GM19372 (cell line): ENCODE measurements around the gene FAM81A.
"Not testable (repeated sequence)": the region's sequence is repeated elsewhere in the genome, so short reads cannot be mapped to it uniquely, and the experiment has no call there.

Source experiments
- ATAC-seq: cut with Tn5 transposase; IDR thresholded peaks from one replicate; pipeline ENCODE4 v1.9.1; 2021; ENCODE audit warnings: mild to moderate bottlenecking, low read depth, moderate library complexity; ENCODE audit not compliant: unreplicated experiment

Gene FAM81A

DNA sequence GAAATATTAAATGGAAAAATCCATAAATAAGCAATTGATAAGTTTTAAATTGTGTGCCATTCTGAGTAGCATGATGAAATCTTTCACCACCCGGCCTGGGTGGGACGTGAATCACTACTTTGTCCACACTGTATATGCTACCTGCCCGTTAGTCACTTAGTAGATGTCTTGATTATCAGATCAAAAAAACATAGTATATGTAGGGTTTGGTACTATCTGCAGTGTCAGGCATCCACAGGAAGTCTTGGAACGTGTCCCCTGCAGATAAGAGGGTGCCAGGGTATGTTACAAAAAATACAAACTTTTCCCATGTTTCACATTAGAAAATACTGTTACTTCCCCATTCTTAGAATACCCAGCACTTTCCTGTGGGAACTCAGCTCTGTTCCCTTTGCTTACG is 35.2 kb downstream of the FAM81A start:
- ATAC-seq, result no peak

DNA sequence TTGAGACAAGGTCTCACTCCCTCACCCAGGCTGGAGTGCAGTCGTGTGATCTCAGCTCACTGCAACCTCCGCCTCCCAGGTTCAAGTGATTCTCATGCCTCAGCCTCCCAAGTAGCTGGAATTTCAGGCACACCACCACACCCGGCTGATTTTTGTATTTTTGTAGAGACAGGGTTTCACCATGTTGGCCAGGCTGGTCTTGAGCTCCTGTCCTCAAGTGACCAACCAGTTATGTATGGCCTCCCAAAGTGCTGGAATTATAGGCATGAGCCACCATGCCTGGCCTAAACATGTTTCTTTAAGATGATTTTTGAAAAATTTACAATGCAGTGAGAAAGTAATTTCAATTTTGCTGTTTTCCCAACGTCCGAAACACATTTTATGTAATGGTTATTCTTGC is 37.2 kb downstream of the FAM81A start:
- not testable (repeated sequence) for ATAC-seq

DNA sequence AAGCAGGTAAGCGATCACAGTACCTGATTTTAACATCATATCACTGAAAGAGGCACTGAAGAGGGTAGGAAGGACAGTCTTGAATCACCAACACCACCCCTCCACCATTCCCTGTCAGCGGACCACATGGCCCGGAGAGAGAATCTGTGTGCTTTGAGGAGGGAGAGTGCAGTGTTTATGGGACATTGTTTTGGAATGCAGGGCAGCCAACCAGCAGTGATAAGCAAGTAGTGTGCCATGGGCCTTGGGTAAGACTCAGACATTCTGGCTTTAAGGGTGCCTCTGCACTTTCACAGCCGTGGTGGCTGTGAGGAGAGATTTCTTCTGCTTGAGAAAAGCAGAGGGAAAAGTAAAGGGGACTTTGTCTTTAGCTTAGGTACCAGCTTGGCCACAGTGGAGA is 46.4 kb downstream of the FAM81A start:
- ATAC-seq, result no peak

DNA sequence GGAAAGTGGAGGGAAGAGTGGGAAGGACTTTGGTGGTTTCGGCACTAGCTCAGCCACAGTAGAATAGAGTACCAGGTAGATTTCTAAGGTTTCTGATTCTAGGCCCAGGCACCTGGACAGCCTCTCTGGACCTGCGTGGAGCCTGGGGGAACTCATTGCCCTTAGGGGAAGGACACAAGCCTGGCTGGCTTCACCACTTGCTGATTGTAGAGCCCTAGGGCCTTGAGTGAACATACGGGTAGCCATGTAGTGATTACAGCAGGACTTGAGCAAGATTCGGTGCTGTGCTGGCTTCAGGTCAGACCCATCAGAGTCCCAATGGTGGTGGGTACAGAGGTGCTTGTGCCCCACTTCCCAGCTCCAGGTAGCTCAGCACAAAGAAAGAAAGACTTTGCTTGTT is 47.0 kb downstream of the FAM81A start:
- no peak for ATAC-seq

DNA sequence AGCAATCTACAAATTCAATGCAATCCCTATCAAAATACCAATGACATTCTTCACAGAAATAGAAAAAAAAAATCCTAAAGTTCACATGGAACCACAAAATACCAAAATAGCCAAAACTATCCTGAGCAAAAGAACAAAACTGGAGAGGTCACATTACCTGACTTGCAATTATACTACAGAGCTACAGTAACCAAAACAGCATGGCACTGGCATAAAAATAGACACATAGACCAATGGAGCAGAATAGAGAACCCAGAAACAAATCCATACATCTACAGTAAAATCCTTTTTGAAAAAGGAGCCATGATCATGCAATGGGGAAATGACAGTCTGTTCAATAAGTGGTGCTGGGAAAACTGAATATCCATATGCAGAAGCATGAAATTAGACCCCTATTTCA is 51.5 kb downstream of the FAM81A start:
- ATAC-seq, result not testable (repeated sequence)

DNA sequence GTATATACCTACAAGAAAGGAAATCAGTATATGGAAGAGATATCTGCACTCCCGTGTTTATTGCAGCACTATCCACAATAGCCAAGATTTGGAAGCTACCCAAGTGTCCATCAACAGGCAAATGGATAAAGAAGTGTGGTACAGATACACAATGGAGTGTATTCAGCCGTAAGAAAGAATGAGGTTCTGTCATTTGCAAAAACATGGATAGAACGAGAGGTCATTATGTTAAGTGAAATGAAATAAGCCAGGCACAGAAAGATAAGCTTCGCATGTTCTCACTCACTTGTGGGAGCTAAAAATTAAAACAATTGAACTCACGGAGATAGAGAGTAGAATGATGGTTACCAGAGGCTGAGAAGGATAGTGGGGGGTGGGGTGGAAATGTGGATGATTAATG is 53.1 kb downstream of the FAM81A start:
- no peak for ATAC-seq

DNA sequence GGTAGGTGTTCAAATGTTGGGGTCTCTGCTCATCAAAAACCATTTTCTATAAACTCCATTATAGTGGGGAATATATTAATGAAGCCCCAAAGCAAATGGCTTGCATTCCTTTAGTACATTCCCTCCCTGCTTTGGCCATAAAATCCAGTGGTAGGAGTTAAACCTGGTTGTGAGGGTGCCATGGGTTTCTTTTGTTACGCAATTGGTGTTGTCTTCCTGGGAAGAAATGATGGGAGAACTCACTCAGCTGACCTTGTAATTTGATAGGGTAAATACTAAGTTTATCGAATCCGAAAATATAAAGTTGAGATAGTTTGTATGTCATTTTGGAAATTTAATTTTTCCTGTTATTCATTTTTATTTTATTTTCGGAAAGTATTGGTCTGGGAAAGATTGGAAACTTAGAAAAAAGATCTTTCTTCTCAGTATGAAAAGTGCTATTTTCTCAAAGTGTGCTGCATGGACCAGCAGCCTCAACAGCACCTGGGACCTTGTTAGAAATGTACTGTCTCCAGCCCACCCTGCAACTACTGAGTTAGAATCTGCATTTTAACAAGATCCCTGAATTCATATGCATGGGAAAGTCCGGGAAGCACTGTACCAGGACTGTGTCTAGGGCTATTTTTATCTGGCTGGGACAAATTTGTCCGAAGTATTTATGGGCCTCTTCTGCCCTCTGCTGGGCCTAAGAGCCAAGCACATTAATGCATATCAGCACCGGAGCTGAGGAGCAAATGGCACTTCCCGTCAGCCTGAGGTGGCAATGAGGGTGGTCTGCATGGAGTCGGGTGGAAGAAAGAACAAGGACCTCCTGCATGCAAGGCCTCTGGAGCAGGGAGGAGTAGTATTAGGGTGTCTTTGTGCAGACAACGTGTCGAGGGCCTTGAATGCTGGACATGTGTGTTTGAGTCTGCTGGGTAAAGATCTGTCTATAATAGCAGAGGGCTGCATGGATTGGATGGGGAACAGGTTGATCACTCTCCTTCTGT is 54.7 kb downstream of the FAM81A start:
- no peak for ATAC-seq

DNA sequence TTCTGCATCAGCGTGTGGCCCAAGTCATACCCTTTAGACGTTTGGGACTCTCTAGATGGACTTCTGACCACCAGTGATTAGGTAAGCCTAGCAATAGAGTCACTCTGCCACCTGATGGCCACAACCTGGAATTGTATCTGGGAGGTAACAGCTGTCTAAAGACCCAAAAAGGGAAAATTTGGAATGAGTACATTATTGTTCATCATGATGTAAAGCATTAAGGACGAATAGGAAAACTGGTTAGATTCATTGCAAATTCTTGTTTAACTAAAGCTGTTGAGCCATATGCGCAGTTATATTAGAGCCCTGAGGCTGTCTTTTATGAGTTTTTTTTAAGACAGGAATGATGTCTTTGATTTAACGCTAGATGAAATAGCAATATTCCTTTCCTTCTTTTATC is 63.6 kb downstream of the FAM81A start:
- ATAC-seq, result no peak

DNA sequence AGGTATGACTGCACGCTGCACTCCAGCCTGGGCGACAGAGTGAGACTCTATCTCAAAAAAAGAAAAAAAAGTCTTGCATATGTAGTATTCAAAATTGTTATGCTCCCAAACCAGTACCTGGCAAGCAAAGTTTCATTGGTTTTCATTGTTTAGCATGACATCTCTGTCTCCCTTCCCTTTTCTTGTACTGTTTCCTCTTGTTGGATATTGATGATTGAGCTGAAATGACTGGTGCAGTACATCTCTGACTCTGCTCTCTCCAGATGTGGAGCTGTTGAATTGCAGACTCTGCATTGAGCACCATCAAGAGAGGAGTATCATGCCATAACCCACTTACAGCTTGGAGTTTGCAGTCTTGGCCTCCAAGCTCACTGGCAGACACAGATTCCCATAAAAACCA is 77.2 kb downstream of the FAM81A start:
- no peak for ATAC-seq

DNA sequence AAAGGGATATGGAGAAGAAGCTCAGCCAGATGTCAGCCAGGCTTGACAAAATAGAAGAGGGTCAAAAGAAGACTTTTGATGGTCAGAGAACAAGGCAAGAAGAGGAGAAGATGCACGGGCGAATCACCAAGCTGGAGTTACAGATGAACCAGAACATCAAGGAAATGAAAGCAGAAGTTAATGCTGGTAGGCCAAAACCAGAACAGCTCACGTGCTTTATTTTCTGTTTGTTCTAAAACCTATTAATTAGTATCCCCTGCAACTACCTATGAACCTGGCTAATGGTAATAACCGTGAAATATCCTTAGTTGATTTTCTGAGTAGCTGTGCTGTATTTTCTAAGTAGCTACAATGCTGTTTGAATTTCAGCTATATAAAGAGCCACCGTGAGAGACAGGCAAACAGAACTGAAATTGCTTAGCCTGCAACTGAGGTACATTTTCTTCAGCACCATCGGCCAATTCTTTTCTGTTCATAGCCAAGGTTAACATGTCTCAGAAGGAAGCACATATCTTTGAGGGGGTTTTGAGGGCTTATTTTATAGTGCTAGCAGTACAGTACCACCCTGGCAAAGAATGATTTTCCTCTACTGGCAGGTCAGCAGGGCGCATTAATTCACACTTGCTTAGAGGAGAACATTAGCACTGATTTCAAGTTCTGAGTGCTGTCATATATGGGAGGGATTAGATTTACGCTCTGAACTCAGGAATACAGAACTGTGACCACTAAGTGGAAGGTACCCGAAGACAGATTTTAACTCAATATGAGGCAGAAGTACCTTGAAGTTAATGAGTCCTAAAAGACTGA is 78.9 kb downstream of the FAM81A start:
- ATAC-seq, result peak; percentile 56

DNA sequence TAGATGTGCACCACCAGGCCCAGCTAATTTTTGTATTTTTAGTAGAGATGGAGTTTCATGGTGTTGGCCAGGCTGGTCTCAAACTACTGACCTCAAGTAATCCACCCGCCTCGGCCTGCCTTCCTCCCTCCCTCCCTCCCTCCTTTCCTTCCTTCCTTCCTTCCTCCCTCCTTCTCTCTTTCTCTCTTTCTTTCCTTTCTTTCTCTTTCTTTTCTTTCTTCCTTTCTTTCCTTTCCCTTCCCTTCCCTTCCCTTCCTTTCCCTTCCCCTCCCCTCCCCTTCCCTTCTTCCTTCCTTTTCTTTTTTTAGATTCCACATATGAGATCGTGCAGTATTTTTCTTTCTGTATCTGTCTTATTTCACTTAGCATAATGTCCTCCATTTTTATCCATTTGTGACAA is 81.3 kb downstream of the FAM81A start:
- ATAC-seq, result no peak

DNA sequence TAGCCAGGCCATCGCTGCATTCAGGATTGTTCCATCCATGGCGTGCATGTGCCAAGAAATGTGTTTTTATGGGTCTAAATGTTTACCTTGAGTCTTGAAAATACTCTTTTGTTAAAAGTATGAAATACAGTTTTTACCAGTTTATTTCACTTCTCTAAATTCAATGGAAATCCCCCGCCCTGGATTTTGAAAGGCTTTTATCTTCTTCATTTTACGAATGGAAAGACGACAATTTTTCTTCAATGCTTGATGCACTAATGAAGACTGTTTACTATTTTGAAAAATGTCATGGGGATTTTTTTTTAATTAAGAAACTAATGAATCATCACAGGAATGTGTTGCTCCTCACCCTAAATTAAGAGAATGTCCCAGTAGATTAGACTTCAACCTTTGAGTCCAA is 83.5 kb downstream of the FAM81A start:
- no peak for ATAC-seq

DNA sequence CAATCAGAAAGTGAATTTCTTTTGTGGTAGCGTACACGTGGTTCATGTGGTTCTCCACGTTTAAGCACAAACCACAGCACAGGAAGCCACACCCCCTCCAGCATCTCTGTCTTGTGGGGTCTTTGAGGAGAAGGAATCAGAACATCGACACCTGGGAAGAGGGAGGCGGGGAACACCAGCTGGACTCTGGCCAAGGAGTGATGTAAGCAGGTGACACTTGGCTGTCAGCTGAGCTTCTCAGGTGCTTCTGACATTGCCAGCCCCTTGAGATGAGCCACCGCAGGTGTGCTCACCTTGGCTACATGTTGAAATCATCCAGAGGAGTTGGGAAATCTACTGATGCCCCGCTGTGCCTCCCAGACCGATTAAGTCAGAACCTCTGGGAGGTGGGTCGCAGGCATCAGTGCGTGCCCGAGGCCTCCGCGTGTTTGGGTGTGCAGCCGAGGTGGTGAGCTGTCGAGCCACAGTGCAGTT is 85.0 kb downstream of the FAM81A start:
- ATAC-seq, result no peak

DNA sequence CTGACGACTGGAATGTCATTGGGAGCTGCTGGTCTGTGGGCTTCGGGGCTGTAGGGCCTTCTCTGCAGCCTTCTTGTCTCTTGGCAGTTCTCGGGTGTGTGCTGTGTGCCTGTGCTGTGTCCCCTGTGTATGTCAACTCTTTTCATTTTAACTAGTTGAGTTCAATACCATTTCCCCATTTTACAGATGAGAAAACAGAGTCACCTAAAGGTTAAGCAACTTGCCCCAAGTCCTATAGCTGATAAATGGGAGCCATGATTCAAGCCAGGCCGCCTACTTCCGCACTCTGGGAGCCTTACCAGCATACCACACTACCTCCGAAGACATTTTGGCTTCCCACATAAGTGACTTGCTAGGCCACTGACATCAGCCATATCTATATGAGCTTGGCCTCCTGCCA is 85.7 kb downstream of the FAM81A start:
- no peak for ATAC-seq

DNA sequence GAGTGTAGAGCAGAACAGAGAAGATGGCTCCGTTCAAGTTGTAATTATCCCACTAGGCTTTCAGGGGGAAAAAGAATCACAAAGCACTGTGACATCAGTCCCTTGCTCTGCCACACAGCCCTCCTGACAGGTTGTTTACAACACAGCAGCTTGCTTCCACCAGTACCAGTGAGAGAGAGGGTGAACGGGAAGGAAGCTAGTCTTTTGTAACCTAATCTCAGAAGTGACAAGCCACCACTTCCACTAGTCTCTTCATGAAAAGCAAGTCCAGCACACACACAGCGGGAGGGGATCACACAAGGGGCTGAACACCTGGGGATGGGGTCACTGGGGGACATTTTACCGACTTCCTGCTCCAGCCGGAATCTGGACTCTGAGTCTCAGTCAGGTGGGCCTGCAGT is 86.3 kb downstream of the FAM81A start:
- ATAC-seq, result no peak

DNA sequence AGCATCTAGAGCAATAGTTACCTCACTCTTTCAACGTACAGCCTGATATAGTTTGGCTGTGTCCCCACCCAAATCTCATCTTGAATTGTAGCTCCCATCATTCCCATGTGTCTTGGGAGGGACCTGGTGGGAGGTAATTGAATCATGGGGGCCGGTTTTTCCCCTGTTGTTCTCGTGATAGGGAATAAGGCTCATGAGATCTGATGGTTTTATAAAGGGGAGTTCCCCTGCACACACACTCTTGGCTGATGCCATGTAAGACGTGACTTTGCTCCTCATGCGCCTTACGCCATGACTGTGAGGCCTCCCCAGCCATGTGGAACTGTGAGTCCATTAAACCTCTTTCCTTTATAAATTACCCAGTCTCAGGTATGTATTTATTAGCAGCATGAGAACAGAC is 88.5 kb downstream of the FAM81A start:
- ATAC-seq, result not testable (repeated sequence)

DNA sequence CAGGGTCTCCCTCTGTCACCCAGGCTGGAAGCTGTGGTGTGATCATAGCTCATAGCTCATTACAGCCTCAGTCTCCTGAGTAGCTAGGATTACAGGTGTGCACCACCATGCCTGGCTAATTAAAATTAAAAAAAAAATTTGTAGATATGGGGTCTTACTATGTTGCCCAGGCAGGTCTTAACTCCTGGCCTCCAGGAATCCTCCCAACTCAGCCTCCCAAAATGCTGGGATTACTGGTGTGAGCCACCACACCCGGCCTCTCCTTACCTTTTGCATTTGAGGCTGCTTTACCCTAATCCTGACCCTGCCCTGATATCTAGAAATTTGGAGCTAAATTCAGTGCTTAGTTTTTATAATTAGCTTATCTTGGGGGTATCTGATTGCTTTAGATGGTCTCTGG is 90.4 kb downstream of the FAM81A start:
- ATAC-seq, result no peak

DNA sequence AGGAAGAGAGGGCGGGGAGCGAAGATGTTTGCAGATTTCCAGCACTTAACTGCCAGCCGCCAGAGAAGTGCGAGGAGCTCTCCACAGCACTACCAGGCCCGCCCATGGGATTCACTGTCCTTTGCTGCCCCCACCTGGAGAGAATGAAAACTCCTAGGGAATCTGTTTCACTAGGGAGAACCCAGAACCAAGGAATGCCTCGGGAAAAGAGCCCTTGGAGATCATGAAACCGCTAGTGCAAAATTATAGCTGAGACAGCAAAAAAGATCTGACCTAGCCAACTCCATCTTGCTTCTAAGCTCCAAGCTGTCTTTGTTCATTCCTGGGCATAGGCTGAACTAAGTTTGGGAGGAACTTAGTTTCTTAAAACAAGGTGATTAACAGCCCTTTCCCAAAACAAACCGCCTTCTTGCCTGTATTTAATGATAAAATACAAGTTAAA is 91.0 kb downstream of the FAM81A start:
- ATAC-seq, result no peak

DNA sequence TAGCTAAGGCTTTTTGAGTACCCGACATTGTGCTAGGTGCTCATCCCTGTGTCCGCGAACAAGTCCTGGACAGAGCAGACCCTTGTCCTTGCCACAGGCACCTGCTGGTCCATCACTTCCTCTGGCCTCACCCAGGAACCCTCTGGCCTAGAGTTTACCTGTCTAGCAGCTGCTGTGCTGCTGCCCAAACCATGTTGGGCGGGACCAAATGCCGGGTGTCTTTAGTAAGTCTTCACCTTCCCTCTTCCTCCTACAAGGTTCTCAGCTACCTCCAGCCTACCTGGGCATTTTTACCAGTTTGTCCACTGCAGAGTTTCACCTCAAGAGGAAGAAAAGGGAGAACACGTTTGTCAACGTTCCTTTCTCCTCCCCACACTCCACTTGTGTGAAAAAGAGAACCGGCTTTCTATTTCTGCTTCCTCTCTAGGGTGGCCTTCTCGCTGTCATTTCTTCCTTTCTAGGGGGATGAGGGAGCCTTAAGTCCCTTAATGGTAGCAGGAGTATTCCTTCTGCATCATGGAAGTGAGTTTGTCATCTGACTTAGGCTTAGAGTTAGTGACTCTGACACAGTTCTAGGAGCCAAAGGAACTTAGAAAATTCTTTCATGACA is 93.2 kb downstream of the FAM81A start:
- ATAC-seq, result no peak

DNA sequence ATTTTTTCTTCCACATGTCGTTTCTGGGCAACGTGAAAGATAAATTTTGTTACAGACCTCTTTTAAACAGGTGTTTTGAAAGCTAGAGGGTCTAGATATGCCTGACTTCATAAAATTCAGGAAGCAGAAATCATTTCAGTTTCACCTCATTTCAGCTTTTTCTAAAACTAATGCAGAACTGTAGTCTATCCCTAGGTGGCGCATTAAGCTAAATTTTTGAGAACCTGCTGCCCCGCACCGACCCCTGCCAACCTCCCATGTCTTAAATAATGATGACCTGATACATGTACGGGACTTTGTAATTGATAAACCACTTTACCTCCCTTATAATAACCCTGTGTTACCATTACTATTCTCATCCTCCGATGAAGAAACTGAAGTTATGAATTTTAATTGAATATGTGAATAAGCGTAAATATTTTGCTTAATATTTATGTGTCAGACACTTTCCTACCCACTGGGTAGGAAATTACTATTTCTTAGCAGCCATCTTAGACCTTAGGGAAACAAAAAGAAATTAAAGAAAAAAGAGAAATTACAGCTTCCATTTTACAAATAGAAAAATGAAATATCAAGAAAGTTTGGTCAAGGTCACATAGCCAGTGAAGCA is 94.9 kb downstream of the FAM81A start:
- no peak for ATAC-seq

DNA sequence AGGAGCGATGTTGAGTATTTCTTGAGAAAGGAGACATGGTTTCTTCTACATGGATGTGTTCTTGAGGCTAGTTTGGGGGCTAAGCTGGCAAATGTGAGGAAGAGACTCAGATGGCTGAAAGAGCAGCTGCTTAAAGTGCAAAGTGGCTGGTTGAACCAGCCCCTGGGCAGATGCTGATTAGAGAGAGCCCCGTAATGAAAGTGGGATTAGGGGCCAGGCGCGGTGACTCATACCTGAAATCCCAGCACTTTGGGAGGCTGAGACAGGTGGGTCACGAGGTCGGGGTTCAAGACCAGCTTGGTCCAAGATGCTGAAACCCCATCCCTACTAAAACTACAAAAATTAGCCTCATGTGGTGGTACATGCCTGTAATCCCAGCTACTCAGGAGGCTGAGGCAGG is 98.6 kb downstream of the FAM81A start:
- ATAC-seq, result no peak
